ENCODE measurements around the gene TRAPPC2.

GRCh38 chrX:13711141-13711540 lies 23.3 kb downstream of the TRAPPC2 start:
- TF ChIP-seq CTCF (conservative IDR thresholded peaks at IDR 0.05; ENCODE audit: low read length) (no peak), EZH2phosphoT487 (IDR thresholded peaks at IDR 0.05; ENCODE audit: borderline replicate concordance) (no peak)
